ENCODE results near the gene ARL6IP5.

DNA sequence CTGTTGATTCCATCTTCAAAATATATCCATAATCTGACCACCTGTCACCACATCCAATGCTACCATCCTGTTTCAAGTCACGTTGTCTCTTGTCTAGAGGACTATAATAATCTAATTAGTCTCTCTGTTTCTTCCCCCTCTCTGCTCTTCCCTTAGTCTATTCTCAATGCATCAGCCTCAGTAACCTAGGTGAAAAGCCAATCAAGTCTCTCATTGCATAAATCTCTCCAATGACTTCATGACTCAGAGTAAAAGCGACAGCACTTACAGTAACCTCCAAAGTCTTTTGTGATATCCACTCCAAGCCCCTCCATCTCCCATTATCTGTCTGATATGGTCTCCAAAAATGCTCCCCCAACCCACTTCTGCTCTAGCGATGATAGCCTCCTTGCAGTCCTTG, 11.8 kb upstream of the ARL6IP5 start:
- TF ChIP-seq TBP (optimal IDR thresholded peaks at IDR 0.05; ENCODE audit: low read depth, low read length), result no peak
- no peak for TF ChIP-seq ZNF408 (CRISPR knock-in tag; IDR thresholded peaks at IDR 0.05; ENCODE audit: low read depth)
- TF ChIP-seq, protein P1, sequence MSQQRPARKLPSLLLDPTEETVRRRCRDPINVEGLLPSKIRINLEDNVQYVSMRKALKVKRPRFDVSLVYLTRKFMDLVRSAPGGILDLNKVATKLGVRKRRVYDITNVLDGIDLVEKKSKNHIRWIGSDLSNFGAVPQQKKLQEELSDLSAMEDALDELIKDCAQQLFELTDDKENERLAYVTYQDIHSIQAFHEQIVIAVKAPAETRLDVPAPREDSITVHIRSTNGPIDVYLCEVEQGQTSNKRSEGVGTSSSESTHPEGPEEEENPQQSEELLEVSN (IDR thresholded peaks at IDR 0.05; ENCODE audit: borderline replicate concordance in 1 of 2, extremely low read depth in 1 of 2, insufficient read depth in 1 of 2, insufficient read length in 1 of 2, low read depth in 1 of 2, low read length in 1 of 2, poor library complexity in 1 of 2, severe bottlenecking in 1 of 2), result no peak
- TF ChIP-seq, protein P2, sequence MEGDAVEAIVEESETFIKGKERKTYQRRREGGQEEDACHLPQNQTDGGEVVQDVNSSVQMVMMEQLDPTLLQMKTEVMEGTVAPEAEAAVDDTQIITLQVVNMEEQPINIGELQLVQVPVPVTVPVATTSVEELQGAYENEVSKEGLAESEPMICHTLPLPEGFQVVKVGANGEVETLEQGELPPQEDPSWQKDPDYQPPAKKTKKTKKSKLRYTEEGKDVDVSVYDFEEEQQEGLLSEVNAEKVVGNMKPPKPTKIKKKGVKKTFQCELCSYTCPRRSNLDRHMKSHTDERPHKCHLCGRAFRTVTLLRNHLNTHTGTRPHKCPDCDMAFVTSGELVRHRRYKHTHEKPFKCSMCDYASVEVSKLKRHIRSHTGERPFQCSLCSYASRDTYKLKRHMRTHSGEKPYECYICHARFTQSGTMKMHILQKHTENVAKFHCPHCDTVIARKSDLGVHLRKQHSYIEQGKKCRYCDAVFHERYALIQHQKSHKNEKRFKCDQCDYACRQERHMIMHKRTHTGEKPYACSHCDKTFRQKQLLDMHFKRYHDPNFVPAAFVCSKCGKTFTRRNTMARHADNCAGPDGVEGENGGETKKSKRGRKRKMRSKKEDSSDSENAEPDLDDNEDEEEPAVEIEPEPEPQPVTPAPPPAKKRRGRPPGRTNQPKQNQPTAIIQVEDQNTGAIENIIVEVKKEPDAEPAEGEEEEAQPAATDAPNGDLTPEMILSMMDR (IDR thresholded peaks at IDR 0.05 in 2 of 3, conservative IDR thresholded peaks at IDR 0.05 in 1 of 3; ENCODE audit: insufficient read depth in 2 of 3, low read depth in 1 of 3, low read length in 3 of 3), result no peak
- TF ChIP-seq HIVEP1 (CRISPR knock-in tag; IDR thresholded peaks at IDR 0.05), result no peak
- TF ChIP-seq RBBP5 (IDR thresholded peaks at IDR 0.05; ENCODE audit: borderline replicate concordance, insufficient read depth, low read length, poor library complexity, severe bottlenecking), result no peak

All from K562 (cell line).